BLaER1 treated with 17β-estradiol and CSF1 and Interleukin-3, amounts not matched to agents 10 nM and 100 nM (cell line): ENCODE measurements around the gene HIRA.

Experiments used
- H3K27ac ChIP-seq, 11 experiments: shearing (Covaris generic); formaldehyde crosslinking; 2 replicates each; pipeline ENCODE4 v1.8.1; 2022
- H3K27me3 ChIP-seq, 11 experiments: shearing (Covaris generic); formaldehyde crosslinking; 2 replicates each; pipeline ENCODE4 v1.8.1; 2022
- H3K36me3 ChIP-seq, 11 experiments: shearing (Covaris generic); formaldehyde crosslinking; 2 replicates each; pipeline ENCODE4 v1.8.1; 2022
- H3K4me1 ChIP-seq, 10 experiments: shearing (Covaris generic); formaldehyde crosslinking; 2 replicates each; pipeline ENCODE4 v1.8.1; 2022
- H3K4me2 ChIP-seq, 11 experiments: shearing (Covaris generic); formaldehyde crosslinking; 2 replicates each; pipeline ENCODE4 v1.8.1; 2022
- H3K4me3 ChIP-seq, 10 experiments: shearing (Covaris generic); formaldehyde crosslinking; 2 replicates each; pipeline ENCODE4 v1.8.1; 2022
- H3K9ac ChIP-seq, 11 experiments: shearing (Covaris generic); formaldehyde crosslinking; 2 replicates each; pipeline ENCODE4 v1.8.1; 2022
- H3K9me3 ChIP-seq, 11 experiments: shearing (Covaris generic); formaldehyde crosslinking; replicated peaks in 1 of 11; 2 replicates each; pipeline ENCODE4 v1.8.1; 2022
- H4K20me1 ChIP-seq, 11 experiments: shearing (Covaris generic); formaldehyde crosslinking; 2 replicates each; pipeline ENCODE4 v1.8.1; 2022
- Cebpa-rat ChIP-seq, 11 experiments: shearing (Covaris generic); IDR thresholded peaks; 2 replicates each; pipeline ENCODE4 v1.8.1; 2022

HIRA gene

GRCh38 chr22:19291580-19292457, 139.7 kb downstream of the HIRA start, which contains the start of gene CLTCL1:
Gene CLTCL1, minus strand, starts transcription at chr22:19291719. Its CDS starts 78 bp downstream, at chr22:19291641.
- Histone ChIP-seq H3K4me1 (peaks cover 33 to 56% (median 54%) of the 10 kb centered on the region in 10 experiments), H4K20me1 (peaks cover 0 to 9% (median 0%) of the 10 kb centered on the region in 11 experiments; a peak in 2 of 22 replicates), H3K27ac (peak within 1 kb of the TSS; percentile 62 to 84 (median 78); a peak in 21 of 22 replicates), H3K36me3 (no peaks in the 10 kb centered on the region), H3K27me3 (peaks cover 0 to 14% (median 12%) of the 10 kb centered on the region in 11 experiments; a peak in 18 of 22 replicates), H3K9me3 (no peaks in the 10 kb centered on the region), H3K9ac (peak within 1 kb of the TSS; percentile 83 to 91 (median 87)), H3K4me3 (peak within 1 kb of the TSS; percentile 91 to 98 (median 96)), H3K4me2 (peak within 1 kb of the TSS; percentile 93 to 99 (median 97))
- TF ChIP-seq Cebpa-rat (IDR thresholded peaks at IDR 0.05): no peak

DNA sequence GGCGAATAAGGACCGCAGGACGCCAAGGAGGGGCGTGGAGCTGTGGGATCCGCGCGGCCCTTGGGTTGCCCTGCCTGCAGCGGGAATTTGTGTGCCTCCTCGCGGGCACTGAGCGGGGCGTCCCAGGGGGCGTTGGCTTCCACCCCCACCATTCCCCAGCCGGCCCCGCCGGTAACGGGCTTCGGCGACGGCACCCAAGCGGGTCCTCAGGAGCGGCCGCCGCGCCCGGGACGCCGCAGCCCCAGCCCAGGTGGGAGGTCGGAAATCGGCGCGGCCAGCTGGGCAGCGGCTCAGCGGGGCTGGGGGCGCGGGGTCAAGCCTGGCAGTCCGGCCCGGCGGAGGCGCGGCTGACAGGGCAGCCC, 140.3 kb downstream of the HIRA start:
- no peaks in the 10 kb centered on the region for H3K36me3 ChIP-seq
- H3K4me2 ChIP-seq: peak overlapping the region; percentile 93 to 99 (median 97)
- peaks cover 0 to 14% (median 12%) of the 10 kb centered on the region in 11 experiments; a peak in 18 of 22 replicates for H3K27me3 ChIP-seq
- H3K27ac ChIP-seq: peak overlapping the region; percentile 62 to 80 (median 77); a peak in 21 of 22 replicates
- peaks cover 39 to 62% (median 60%) of the 10 kb centered on the region in 10 experiments for H3K4me1 ChIP-seq
- TF ChIP-seq Cebpa-rat (IDR thresholded peaks at IDR 0.05): no peak
- no peaks in the 10 kb centered on the region for H3K9me3 ChIP-seq
- H3K4me3 ChIP-seq: peak overlapping the region; percentile 91 to 98 (median 96)
- peaks cover 0 to 9% (median 0%) of the 10 kb centered on the region in 11 experiments; a peak in 2 of 22 replicates for H4K20me1 ChIP-seq
- peak overlapping the region; percentile 83 to 91 (median 87) for H3K9ac ChIP-seq

DNA sequence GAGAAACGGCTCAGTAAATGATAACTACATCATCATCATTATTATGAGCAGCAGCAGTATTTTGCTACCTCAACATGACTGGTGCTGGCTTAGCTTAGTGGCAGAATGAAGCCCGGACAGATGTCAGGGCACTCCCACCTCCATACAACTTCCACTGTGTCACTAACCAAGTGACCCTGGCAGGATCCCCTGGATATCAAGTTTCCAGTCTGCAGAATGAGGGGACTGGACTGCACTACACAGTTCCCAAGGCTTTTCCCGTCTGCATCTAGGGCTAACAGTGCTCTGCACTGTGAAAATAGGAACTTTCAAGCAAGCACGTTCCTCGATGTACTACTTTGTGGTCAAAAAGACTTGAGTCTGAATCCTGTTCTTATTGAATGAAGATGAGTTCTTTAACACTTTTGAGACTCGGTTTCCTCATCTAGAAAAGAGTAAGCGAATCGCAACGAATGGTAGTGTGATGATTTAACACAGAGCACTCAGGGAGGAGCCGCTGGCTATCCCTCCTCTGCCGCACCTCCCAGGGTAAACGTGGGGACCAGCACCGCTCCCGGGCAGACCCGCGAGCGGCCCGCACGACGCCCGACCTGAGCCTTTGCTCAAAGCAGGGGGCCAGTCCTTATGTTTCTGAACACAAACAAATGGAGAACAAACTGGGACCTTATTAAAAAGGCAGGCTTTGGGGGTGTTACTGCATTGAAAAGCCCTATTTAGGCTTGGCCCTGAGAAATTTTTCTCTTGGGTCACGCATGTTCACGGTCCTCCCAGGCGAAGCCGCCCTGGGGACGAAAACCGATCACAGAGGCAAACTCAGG, 140.9 kb downstream of the HIRA start:
- H3K9me3 ChIP-seq: no peaks in the 10 kb centered on the region
- no peak for TF ChIP-seq Cebpa-rat (IDR thresholded peaks at IDR 0.05)
- H3K27me3 ChIP-seq: peaks cover 0 to 14% (median 12%) of the 10 kb centered on the region in 11 experiments; a peak in 18 of 22 replicates
- no peaks in the 10 kb centered on the region for H3K36me3 ChIP-seq
- peaks cover 45 to 68% (median 66%) of the 10 kb centered on the region in 10 experiments for H3K4me1 ChIP-seq
- H3K4me3 ChIP-seq: peak overlapping the region; percentile 91 to 98 (median 96)
- peak overlapping the region; percentile 83 to 91 (median 87) for H3K9ac ChIP-seq
- peak overlapping the region in 7 of 11 experiments; percentile 71 to 79 (median 77); a peak in 10 of 22 replicates for H3K27ac ChIP-seq
- H3K4me2 ChIP-seq: peak overlapping the region; percentile 93 to 99 (median 97)
- peaks cover 0 to 9% (median 0%) of the 10 kb centered on the region in 11 experiments; a peak in 2 of 22 replicates for H4K20me1 ChIP-seq

GRCh38 chr22:19289475-19290161, 141.9 kb downstream of the HIRA start:
- H4K20me1 ChIP-seq: peaks cover 0 to 9% (median 0%) of the 10 kb centered on the region in 11 experiments; a peak in 2 of 22 replicates
- no peaks in the 10 kb centered on the region for H3K9me3 ChIP-seq
- no peak overlapping the region for H3K27ac ChIP-seq
- peak overlapping the region; percentile 93 to 99 (median 97) for H3K4me2 ChIP-seq
- peaks cover 48 to 78% (median 76%) of the 10 kb centered on the region in 10 experiments for H3K4me1 ChIP-seq
- peaks cover 0 to 14% (median 12%) of the 10 kb centered on the region in 11 experiments; a peak in 18 of 22 replicates for H3K27me3 ChIP-seq
- no peaks in the 10 kb centered on the region for H3K36me3 ChIP-seq
- no peak for TF ChIP-seq Cebpa-rat (IDR thresholded peaks at IDR 0.05)
- H3K4me3 ChIP-seq: peak overlapping the region in 1 of 10 experiments; percentile 96; a peak in 1 of 20 replicates
- peak overlapping the region in 1 of 11 experiments; percentile 5; a peak in 1 of 22 replicates for H3K9ac ChIP-seq

DNA sequence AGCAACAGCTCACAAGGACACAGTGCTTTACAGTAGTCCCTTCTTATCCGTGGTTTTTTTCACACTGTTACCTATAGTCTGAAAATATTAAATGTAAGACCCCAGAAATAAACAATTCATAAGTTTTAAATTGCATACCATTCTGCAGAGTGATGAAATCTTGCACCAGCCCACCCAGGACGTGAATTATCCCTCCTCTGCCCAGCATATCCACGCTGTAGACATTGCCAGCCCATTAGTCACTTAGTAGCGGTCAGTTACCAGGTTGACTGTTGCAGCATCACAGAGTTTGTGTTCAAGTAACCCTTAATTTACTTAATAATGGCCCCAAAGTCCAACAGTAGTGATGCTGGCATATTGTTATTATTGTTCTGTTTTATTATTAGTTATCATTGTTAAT, 143.6 kb downstream of the HIRA start:
- peaks cover 0 to 14% (median 12%) of the 10 kb centered on the region in 11 experiments; a peak in 18 of 22 replicates for H3K27me3 ChIP-seq
- H3K36me3 ChIP-seq: no peaks in the 10 kb centered on the region
- no peak overlapping the region for H3K9ac ChIP-seq
- H3K4me3 ChIP-seq: no peak overlapping the region
- 0 out of 22 replicates have a peak overlapping the region, but pooled peaks of 1 of the 11 experiments have one; percentile 11 for H3K27ac ChIP-seq
- H3K9me3 ChIP-seq: no peaks in the 10 kb centered on the region
- peaks cover 0 to 9% (median 0%) of the 10 kb centered on the region in 11 experiments; a peak in 2 of 22 replicates for H4K20me1 ChIP-seq
- H3K4me1 ChIP-seq: peaks cover 48 to 93% (median 86%) of the 10 kb centered on the region in 10 experiments
- TF ChIP-seq Cebpa-rat (IDR thresholded peaks at IDR 0.05): no peak
- H3K4me2 ChIP-seq: peak overlapping the region; percentile 10 to 98 (median 74); a peak in 21 of 22 replicates

DNA sequence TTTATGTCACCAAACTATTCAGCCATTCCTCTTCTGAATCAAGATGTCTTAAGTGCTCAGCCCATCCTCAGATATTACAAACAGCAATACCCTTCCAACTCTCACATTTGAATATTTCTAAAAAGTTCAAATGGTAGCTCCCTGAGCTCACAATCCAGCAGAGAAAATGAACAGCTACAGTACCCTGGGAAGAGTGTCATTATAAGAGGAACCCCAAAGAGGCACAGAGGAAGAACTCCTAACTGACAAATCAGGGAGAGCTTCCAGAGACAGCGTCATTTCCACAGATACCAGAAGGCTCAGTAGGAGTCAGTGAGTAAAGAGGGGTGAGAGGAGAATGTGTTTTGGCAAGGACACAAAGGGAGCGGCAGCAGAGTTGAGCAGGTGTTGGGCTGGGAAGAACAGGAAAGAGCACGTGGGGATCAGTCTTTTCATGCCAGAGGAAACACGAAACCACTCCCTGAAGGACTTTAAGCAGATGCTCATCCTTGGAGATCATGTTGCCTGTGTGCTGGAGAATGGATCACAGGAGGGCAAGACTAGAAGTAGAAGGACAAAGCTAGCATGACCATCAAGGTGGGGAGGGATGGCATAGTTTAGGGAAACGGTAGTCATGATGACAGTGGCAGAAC, 144.3 kb downstream of the HIRA start:
- Histone ChIP-seq H3K4me2 (peak overlapping the region; percentile 10 to 98 (median 74); a peak in 21 of 22 replicates), H3K9ac (no peak overlapping the region; a peak in 1 of 22 replicates), H3K36me3 (no peaks in the 10 kb centered on the region), H3K27ac (peak overlapping the region in 2 of 11 experiments; percentile 10 to 11; a peak in 2 of 22 replicates), H3K4me3 (no peak overlapping the region), H3K9me3 (no peaks in the 10 kb centered on the region), H3K4me1 (peaks cover 42 to 89% (median 79%) of the 10 kb centered on the region in 10 experiments), H3K27me3 (peaks cover 0 to 14% (median 12%) of the 10 kb centered on the region in 11 experiments; a peak in 18 of 22 replicates), H4K20me1 (peaks cover 0 to 9% (median 0%) of the 10 kb centered on the region in 11 experiments; a peak in 2 of 22 replicates)
- no peak for TF ChIP-seq Cebpa-rat (IDR thresholded peaks at IDR 0.05)

GRCh38 chr22:19285831-19286230, 145.7 kb downstream of the HIRA start:
- H3K9ac ChIP-seq: peak overlapping the region in 5 of 11 experiments; percentile 3 to 56 (median 52); a peak in 7 of 22 replicates
- H3K36me3 ChIP-seq: no peaks in the 10 kb centered on the region
- H4K20me1 ChIP-seq: peaks cover 0 to 7% (median 0%) of the 10 kb centered on the region in 11 experiments; a peak in 2 of 22 replicates
- peaks cover 0 to 9% (median 7%) of the 10 kb centered on the region in 11 experiments; a peak in 18 of 22 replicates for H3K27me3 ChIP-seq
- peak overlapping the region in 3 of 10 experiments; percentile 40 to 44 (median 40); a peak in 5 of 20 replicates for H3K4me3 ChIP-seq
- peaks cover 40 to 82% (median 75%) of the 10 kb centered on the region in 10 experiments for H3K4me1 ChIP-seq
- no peaks in the 10 kb centered on the region for H3K9me3 ChIP-seq
- peak overlapping the region; percentile 35 to 98 (median 74); a peak in 19 of 22 replicates for H3K4me2 ChIP-seq
- peak overlapping the region in 6 of 11 experiments; percentile 13 to 43 (median 26); a peak in 6 of 22 replicates for H3K27ac ChIP-seq
- no peak for TF ChIP-seq Cebpa-rat (IDR thresholded peaks at IDR 0.05)
